Stimulated activated naive CD8-positive, alpha-beta T cell treated with anti-CD3 and anti-CD28 coated beads, Interleukin-15, Interleukin-2, amounts not matched to agents 100 U/mL and 50 U/mL, for 24 hours (primary cell): ENCODE measurements around the gene PGLYRP2.

Experiments used
- ATAC-seq: fragments of 150-1000 bp; cut with Tn5 transposase; one replicate; pipeline ENCODE4 v1.10.0; 2021
- DNase-seq: peaks from one replicate; pipeline ENCODE4 v3.0.0; 2021

Gene PGLYRP2

DNA sequence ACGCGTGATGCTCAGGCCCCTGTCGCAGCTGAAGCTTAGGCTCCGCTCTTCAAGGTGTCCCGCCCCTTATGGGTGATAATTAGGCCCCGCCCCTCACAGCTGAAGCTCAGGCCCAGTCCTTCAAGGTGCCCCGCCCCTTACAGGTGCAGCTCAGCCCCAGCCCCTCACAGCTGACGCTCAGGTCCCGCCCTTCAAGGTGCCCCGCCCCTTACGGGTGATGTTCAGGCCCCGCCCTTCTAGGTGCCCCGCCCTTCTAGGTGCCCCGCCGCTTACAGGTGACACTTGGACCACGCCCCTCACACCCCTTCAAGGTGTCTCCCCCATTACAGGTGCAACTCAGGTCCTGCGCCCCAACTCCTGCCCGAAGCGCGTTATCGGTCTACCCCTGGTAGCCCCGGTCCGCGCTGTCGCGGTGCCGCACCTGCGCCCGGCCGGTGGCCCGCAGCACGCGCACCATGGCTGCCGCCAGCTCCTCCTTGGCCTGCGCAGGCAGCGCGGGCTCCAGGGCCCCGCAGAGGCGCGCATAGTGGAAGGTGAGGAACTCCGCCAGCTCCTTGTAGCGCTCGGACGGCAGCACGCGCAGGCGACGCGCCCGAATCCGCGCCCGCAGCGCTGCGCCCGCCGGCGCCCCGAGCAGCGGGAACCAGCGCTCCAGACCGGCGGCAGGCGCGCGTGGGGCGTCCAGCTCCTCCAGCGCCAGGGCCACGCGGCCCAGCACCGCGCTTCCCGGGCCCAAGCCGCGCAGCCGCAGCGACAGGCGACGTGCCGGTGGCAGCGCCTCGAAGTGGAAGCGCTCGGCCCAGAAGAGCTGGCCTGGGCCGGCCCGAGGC, 22.2 kb downstream of the PGLYRP2 start:
- DNase-seq = no peak
- peak; percentile 36 for ATAC-seq

GRCh38 chr19:15456441-15456840, 22.9 kb downstream of the PGLYRP2 start:
- DNase-seq = no peak
- ATAC-seq = no peak

DNA sequence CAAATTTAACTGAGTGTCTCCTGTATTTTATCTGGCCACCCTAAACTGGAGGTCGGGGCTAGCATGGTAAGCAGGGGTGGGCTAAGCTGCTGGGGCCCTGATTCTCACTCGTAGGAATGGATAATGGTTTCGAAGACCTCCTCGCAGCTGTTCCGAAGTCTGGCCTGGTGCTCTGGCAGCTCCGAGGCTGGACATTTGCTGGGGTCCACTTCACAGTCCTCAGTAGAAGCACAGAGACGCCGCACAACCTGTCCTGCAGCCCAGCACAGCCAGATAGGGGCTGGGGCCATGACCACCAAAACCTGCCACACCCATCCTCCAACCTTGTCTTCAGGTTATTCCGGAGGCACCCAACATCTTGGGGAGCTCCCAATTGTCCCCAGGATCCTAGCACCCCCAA, 23.3 kb downstream of the PGLYRP2 start:
- no peak for DNase-seq
- no peak for ATAC-seq

GRCh38 chr19:15453906-15454860, 25.1 kb downstream of the PGLYRP2 start:
- DNase-seq = no peak
- no peak for ATAC-seq

GRCh38 chr19:15453091-15453578, 26.2 kb downstream of the PGLYRP2 start:
- DNase-seq = no peak

GRCh38 chr19:15452111-15453047, 26.9 kb downstream of the PGLYRP2 start:
- ATAC-seq (no peak), DNase-seq (peak; percentile 49)

More at GRCh38 chr19:15453091-15453578, 26.2 kb downstream of the PGLYRP2 start:
- no peak for ATAC-seq

- DNase-seq (no peak), ATAC-seq (no peak)
Measured at GRCh38 chr19:15450528-15450890, 28.8 kb downstream of the PGLYRP2 start.

DNA sequence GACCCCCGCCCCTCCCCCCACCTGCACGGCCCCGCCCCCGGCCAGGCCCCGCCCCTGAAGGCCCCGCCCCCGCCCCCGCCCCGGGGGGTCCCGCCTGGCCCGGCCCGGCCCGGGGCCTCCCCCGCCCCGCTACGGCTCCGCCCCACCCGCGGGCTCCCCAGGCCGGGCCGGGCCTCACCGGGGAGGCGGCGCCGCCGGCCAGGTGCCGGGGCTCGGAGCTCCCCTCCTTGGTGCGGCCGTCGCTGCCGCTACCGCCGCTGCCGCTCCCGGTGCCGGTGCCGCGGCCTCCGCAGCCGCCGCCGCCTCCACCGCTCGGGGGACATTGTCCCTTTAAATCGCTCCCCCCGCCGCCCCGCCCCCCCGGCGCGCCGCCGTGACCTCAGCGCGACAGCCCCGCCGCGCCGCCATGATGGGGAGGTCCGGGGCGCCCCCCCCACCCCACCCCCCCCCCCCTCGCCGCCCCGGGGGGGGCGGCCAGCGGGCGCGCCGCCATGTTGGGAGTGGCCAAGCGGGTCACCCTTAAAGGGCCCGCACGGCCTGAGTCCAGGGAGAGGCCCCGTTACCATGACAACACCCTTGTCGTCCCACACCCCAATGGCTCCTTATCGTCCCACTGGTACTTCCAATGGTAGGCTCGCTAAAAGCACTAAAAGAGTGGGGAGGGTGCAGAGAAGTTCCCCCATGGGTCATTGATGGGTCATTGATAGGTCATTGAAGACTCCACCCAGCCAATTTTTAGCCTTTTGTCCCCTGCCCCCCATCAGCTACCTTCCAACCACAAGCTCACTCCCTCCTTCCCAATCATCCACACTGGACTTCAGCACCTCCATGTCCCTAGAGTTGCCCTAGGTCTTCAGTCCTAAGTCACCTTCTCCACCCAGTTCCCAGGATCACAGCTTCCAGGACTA, 29.4 kb downstream of the PGLYRP2 start, which contains the start of gene WIZ:
Gene WIZ (minus strand): TSS at position 337 of the 908 bp plus-strand sequence. CDS start 1,649 bp downstream, outside the sequence.
- ATAC-seq (peak; percentile 60), DNase-seq (peak; percentile 87)

GRCh38 chr19:15448778-15449619, 30.3 kb downstream of the PGLYRP2 start:
- DNase-seq (no peak), ATAC-seq (no peak)

DNA sequence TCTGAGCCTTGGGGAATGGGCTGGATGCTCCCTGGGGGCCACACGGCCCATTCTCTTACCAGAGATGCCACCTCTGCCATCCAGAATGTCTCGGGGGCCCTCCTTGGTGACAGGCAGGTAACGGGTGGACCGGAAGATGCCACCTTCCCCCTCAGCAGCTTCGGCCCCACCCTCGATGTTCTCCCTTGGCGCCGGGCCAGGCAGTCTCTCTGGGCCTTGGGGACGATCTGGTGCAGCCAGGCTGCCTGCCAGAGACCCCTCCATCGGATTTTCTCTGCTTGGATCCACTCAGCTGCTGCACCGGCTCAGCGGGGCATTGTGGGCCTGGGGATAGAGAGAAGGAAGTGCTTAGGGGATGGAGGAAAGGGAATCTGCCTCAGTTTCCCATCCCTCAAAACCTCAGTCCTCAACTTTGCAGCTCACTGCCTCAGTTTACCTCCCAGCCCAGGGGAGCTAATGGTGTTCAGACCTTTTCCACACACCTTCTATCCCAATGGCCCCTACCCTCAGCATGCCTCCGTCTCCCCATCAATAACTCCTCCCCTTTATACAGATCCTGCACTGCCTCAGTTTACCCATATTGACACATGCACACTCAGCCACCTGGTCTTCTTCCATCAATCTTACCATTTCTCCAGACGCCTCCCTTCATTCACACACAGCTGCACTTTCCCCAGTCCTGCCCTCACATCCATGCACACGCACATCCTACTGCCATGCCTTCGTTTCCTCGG, 31.1 kb downstream of the PGLYRP2 start:
- ATAC-seq = no peak
- DNase-seq = no peak

- DNase-seq (no peak), ATAC-seq (no peak)
Measured at GRCh38 chr19:15447057-15447456, 32.2 kb downstream of the PGLYRP2 start.

DNA sequence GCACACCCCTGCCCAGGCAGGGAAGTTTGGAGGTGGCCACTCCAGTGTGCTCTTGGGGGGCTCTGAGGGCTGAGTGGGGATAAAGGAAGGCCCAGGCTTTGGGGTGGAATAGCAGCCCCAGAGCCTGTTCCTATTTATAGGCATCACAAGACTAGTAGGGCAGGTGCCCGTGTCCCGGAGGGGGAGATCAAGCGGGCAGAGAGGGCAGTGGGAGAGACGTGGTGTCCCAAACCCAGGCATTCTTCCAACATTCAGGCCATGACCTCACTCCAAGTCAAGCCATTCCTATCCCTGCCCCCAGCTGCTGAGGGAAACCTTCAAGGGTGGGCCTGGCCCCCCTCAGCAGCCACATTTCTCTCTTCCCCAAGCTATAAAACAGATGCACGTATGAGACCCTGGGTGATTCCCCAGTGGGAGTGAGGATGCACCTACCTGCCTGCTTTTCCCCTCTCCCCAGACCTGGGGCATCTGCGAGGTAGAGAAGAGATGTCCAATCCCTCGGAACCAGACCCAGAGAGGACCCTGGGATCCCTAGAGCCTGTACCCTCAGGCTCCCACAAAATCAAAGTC, 33.4 kb downstream of the PGLYRP2 start:
- DNase-seq = no peak
- no peak for ATAC-seq

- DNase-seq = no peak
- ATAC-seq = no peak
Measured at GRCh38 chr19:15445227-15445605, 34.1 kb downstream of the PGLYRP2 start.

DNA sequence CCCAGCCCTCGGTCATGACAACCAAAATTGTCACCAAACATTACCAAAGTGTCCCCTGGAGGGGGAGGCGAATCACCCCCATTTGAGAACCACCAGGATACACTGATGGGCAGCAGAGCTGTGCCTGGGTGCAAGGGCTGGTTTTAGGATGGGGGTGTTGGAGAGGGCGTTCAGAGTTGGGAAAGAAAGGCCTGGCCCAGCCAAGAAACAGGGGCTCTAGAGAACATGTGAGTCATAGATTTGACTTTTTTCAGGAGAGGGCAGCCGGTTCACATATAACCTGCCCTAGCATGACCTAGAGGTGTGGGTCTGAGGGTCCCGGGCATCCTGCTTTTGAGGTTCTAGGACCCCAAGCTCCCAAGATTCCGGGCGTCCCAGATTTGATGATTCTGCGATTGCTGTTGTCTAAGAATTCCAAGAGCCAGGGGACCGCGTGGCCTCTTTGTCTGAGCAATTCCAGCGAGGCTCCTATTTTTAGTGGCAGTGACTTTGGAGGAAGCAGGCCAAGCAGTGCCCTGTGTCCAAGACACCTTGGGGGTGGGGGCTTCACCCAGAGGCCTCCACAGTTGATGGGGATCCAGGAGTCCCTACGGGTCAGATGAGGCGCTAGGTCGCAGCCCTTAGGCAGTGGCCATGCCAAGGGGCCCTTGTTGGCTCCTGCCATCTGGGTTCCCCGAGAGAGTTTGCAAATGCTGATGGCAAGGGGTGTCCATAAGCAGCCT, 34.6 kb downstream of the PGLYRP2 start:
- no peak for ATAC-seq

GRCh38 chr19:15443838-15444237, 35.5 kb downstream of the PGLYRP2 start:
- ATAC-seq (no peak), DNase-seq (no peak)

More for the DNA sequence above, 34.6 kb downstream of the PGLYRP2 start:
- no peak for DNase-seq

- ATAC-seq (no peak), DNase-seq (no peak)
Measured at GRCh38 chr19:15443325-15443724, 36.0 kb downstream of the PGLYRP2 start.

- ATAC-seq (no peak), DNase-seq (no peak)
Measured at GRCh38 chr19:15442142-15442920, 37.0 kb downstream of the PGLYRP2 start.
